DND-41 (cell line): ENCODE measurements around the gene PORCN.
A peak's percentile ranks its signal among the peaks of the same experiment; 100 is the strongest.

ENCODE experiments used
- ATAC-seq: fragments of 200-7000 bp; cut with Tn5 transposase; 3 replicates; pipeline ENCODE4 v1.9.1; 2021; ENCODE audit warnings: low read depth; ENCODE audit not compliant: insufficient read depth
- DNase-seq: peaks from one replicate; pipeline ENCODE4 v3.0.0-alpha.2; 2020
- H2AFZ ChIP-seq: 2 replicates; pipeline ENCODE4 v1.6.0; 2012; ENCODE audit warnings: low read depth, low read length
- H3K27ac ChIP-seq: 2 replicates; pipeline ENCODE4 v1.5.1; 2012; ENCODE audit warnings: low read length, inconsistent platforms
- H3K27me3 ChIP-seq: fragments of 200-600 bp; sonication (generic); 2 replicates; pipeline ENCODE4 v1.6.0; 2012; ENCODE audit warnings: low read length, mild to moderate bottlenecking, inconsistent platforms; ENCODE audit not compliant: insufficient read depth, poor library complexity
- H3K36me3 ChIP-seq: 2 replicates; pipeline ENCODE4 v1.5.1; 2012; ENCODE audit warnings: low read length, inconsistent platforms; ENCODE audit not compliant: insufficient read depth
- H3K4me1 ChIP-seq: 2 replicates; pipeline ENCODE4 v1.5.1; 2012; ENCODE audit warnings: mild to moderate bottlenecking, low read length; ENCODE audit not compliant: insufficient read depth
- H3K4me2 ChIP-seq: 2 replicates; pipeline ENCODE4 v1.6.0; 2012; ENCODE audit warnings: mild to moderate bottlenecking, moderate library complexity, low read length, inconsistent platforms; ENCODE audit not compliant: insufficient read depth
- H3K4me3 ChIP-seq, 2 experiments: fragments of 200-600 bp in 1 of 2; shearing (Covaris generic) in 1 of 2; 2 replicates each; pipeline ENCODE4 v1.5.1; 2012 to 2016; ENCODE audit warnings: inconsistent platforms in 2 of 2, low read length in 2 of 2, mild to moderate bottlenecking in 2 of 2, low read depth in 1 of 2, moderate library complexity in 1 of 2
- H3K79me2 ChIP-seq: 2 replicates; pipeline ENCODE4 v1.6.0; 2012; ENCODE audit warnings: low read length, inconsistent platforms; ENCODE audit not compliant: insufficient read depth
- H3K9ac ChIP-seq: 2 replicates; pipeline ENCODE4 v1.6.0; 2012; ENCODE audit warnings: low read depth, mild to moderate bottlenecking, inconsistent platforms, low read length, moderate library complexity
- H3K9me3 ChIP-seq: 2 replicates; pipeline ENCODE4 v1.5.1; 2012; ENCODE audit warnings: low read length, moderate library complexity, mild to moderate bottlenecking, inconsistent platforms; ENCODE audit not compliant: insufficient read depth, severe bottlenecking
- H4K20me1 ChIP-seq: 2 replicates; pipeline ENCODE4 v1.6.0; 2012; ENCODE audit warnings: low read length; ENCODE audit not compliant: insufficient read depth
- EZH2 ChIP-seq: IDR thresholded peaks from 3 replicates; pipeline ENCODE4 v1.6.1; 2012; ENCODE audit warnings: borderline replicate concordance, low read depth, mild to moderate bottlenecking, moderate library complexity, low read length, inconsistent platforms; ENCODE audit not compliant: severe bottlenecking
- TF ChIP-seq, protein P1 (sequence below): IDR thresholded peaks from 2 replicates; pipeline ENCODE4 v1.5.1; 2012; ENCODE audit warnings: borderline replicate concordance, low read length, moderate library complexity, mild to moderate bottlenecking; ENCODE audit not compliant: poor library complexity, severe bottlenecking; ENCODE audit errors: extremely low read depth

PORCN gene

DNA sequence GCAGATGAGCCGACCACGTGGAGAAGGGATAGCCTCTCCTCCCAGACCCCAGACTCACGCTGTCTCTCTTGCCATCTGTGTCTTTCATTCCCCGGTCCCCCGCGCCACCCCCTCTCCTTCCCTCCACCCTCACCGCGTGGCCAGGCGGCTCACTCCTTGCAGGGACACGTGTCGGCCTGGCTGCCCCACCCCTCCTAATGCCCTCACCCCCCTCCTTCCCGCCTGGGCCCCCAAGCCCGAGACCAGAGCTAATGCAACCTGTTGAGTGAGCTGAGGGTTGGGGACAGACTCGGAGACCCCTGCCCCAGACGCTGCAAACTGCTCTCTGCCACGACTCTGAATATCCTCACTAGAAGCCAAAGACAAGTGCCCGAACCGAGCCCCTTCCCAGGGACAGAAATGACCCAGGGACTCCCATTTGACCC lies 40.5 kb upstream of the PORCN start:
- H3K4me3 ChIP-seq: peak overlapping the region; percentile 76 to 86; a peak in 3 of 4 replicates
- TF ChIP-seq, protein P1, sequence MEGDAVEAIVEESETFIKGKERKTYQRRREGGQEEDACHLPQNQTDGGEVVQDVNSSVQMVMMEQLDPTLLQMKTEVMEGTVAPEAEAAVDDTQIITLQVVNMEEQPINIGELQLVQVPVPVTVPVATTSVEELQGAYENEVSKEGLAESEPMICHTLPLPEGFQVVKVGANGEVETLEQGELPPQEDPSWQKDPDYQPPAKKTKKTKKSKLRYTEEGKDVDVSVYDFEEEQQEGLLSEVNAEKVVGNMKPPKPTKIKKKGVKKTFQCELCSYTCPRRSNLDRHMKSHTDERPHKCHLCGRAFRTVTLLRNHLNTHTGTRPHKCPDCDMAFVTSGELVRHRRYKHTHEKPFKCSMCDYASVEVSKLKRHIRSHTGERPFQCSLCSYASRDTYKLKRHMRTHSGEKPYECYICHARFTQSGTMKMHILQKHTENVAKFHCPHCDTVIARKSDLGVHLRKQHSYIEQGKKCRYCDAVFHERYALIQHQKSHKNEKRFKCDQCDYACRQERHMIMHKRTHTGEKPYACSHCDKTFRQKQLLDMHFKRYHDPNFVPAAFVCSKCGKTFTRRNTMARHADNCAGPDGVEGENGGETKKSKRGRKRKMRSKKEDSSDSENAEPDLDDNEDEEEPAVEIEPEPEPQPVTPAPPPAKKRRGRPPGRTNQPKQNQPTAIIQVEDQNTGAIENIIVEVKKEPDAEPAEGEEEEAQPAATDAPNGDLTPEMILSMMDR: no peak
- no peak for TF ChIP-seq EZH2
- peak overlapping the region; percentile 74 for H3K4me2 ChIP-seq
- DNase-seq: peak; percentile 64
- H3K9me3 ChIP-seq: no peaks in the 10 kb centered on the region
- peak overlapping the region; percentile 82 for H2AFZ ChIP-seq
- peak overlapping the region; percentile 76 for H3K9ac ChIP-seq
- peaks cover 31% of the 10 kb centered on the region for H3K4me1 ChIP-seq
- peaks cover 29% of the 10 kb centered on the region for H3K79me2 ChIP-seq
- peak overlapping the region; percentile 80 for H3K27ac ChIP-seq
- H3K36me3 ChIP-seq: peaks cover 22% of the 10 kb centered on the region
- no peaks in the 10 kb centered on the region for H4K20me1 ChIP-seq
- no peaks in the 10 kb centered on the region for H3K27me3 ChIP-seq
- ATAC-seq: peak; percentile 73

DNA sequence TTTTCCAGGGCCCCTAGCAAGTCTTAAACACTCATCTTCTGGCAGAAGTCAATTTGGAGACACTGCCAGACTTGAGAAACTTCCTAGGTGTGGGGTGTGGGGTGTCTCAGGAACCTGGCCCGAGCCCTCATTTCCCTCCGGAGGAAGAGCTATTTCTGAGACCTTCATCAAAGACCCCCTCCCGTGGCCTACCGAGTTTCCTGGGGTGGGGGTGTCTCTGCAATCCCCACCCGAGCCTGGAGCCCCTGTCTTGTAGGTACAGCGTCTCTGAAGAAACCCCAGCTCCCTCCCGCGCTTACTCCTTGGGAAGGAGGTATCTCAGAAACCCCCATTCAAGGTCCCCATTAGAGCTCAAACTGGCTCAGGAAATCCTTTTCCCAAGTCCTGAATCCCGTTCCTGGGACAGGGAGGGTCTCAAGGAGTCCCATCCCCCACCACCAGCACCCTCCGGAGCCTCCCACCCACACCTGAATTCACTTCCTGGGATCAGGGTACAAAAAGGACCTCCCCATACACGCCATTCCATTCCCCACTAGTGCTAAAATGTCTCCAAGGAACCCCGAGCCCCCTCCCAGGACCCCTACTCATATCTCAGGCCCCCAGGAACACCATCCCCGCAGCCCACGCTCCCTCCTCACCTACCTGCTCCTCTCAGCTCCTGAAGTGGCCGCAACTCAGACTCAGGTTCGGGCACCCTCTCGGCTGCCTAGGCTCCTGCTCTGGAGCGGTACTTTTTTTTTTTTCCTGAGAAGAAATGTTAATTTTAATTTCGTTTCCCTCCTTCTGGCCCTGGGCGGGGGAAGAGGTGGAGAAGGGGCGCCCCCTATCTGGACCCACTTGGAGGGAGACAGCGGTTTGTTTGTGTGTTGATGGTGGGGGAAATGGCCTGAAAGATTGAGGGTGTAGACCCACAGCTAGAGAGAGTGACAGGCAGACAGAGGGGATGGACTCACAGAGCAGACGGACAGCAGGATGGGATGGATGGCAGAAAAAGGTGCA lies 39.8 kb upstream of the PORCN start:
- DNase-seq: peak; percentile 66
- Histone ChIP-seq H3K27ac (peak overlapping the region; percentile 80), H3K9me3 (no peaks in the 10 kb centered on the region), H3K27me3 (no peaks in the 10 kb centered on the region), H3K9ac (peak overlapping the region; percentile 76), H4K20me1 (no peaks in the 10 kb centered on the region), H3K79me2 (peaks cover 29% of the 10 kb centered on the region), H2AFZ (peak overlapping the region; percentile 82), H3K36me3 (peaks cover 19% of the 10 kb centered on the region), H3K4me2 (peak overlapping the region; percentile 74), H3K4me1 (peaks cover 37% of the 10 kb centered on the region), H3K4me3 (peak overlapping the region; percentile 76 to 86)
- no peak for TF ChIP-seq EZH2
- TF ChIP-seq, protein P1: peak; percentile 67
- ATAC-seq: peak; percentile 68

DNA sequence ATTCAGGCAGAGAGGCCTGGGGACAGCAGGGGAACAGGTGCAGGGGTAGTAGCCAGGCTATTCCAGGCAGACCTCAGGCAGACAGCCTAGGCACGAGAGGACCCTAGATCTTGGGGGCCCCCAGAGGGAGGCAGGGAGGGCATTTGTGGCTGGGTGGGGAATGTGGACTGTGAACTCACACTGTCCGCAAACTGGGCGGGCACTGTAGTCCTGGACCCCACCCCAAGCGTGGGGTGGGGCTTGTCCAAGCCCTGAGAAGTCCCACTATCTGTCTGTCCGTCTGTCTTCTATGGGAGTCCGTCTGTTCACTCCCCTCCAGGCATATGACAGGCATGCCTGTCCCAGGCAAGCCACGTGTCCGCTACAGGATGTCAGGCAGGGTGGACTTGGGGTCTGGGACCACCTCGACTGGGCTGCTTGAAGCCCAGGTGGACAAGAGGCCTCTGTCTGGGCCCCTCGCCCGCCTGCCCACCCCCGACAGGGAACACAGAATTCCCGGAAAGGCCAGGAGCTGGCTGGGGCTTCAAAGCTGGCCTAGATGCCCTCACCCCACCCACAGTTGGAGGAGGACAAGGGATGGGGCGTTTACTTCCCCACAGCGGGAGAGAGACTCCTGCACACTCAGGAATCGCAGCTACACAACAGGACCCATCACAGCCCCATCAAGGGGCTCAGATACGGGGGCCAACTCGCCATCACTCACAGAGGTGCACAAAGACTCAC lies 38.5 kb upstream of the PORCN start, which contains the start of gene SLC38A5:
Gene SLC38A5, minus strand, starts transcription at position 151 of the 723 bp plus-strand sequence. CDS start 2,336 bp downstream, outside the sequence.
- TF ChIP-seq, protein P1: no peak
- TF ChIP-seq EZH2: no peak
- Histone ChIP-seq H3K9ac (peak within 1 kb of the TSS; percentile 76), H3K27ac (peak within 1 kb of the TSS; percentile 80), H3K9me3 (no peaks in the 10 kb centered on the region), H3K4me2 (peak within 1 kb of the TSS; percentile 74), H3K4me1 (peaks cover 49% of the 10 kb centered on the region), H3K36me3 (peaks cover 14% of the 10 kb centered on the region), H4K20me1 (no peaks in the 10 kb centered on the region), H2AFZ (peak within 1 kb of the TSS; percentile 82), H3K27me3 (no peaks in the 10 kb centered on the region), H3K79me2 (peaks cover 29% of the 10 kb centered on the region), H3K4me3 (peak within 1 kb of the TSS; percentile 76 to 86)
- DNase-seq (no peak), ATAC-seq (no peak)
